ENCODE measurements around the gene ZNF808. TPM values are rescaled to one million over a fixed set of nuclear protein-coding genes. Genes with fewer than 3 reads are reported as not detected.
"Not testable (repeated sequence)": the region's sequence is repeated elsewhere in the genome, so short reads cannot be mapped to it uniquely, and the experiment has no call there.

Gene ZNF808
- total and polyA plus RNA-seq, 7 donors: 1.8 to 26.6 (median 13.0) TPM

GRCh38 chr19:52584736-52585440 is 57.4 kb downstream of the ZNF808 start:
- intact Hi-C loops (cut with DNase I): no loop called here
- DNase-seq: no peak
- Histone ChIP-seq H3K36me3 (peaks cover 8 to 58% (median 26%) of the 10 kb centered on the region in 4 donors), H3K4me1 (peaks cover 0 to 7% (median 0%) of the 10 kb centered on the region in 4 donors), H3K27me3 (no peaks in the 10 kb centered on the region), H3K4me3 (peak overlapping the region in 1 of 4 donors; percentile 40), H3K9me3 (peaks cover 0 to 35% (median 0%) of the 10 kb centered on the region in 4 donors), H3K27ac (peak overlapping the region in 1 of 4 donors; percentile 49)
- 68 to 83% methylated on average over 39 of the region's 39 CpGs for WGBS, 2 donors
- TF ChIP-seq EP300 (IDR thresholded peaks at IDR 0.05) (no peak), POLR2AphosphoS5 (IDR thresholded peaks at IDR 0.05) (no peak), POLR2A (IDR thresholded peaks at IDR 0.05) (no peak), CTCF (IDR thresholded peaks at IDR 0.05) (no peak)

GRCh38 chr19:52585604-52586003 is 58.1 kb downstream of the ZNF808 start:
- no peaks in the 10 kb centered on the region for H3K27me3 ChIP-seq
- peaks cover 0 to 35% (median 0%) of the 10 kb centered on the region in 4 donors for H3K9me3 ChIP-seq
- intact Hi-C loops (cut with DNase I): no loop called here
- peak overlapping the region in 1 of 4 donors; percentile 40 for H3K4me3 ChIP-seq
- TF ChIP-seq CTCF (IDR thresholded peaks at IDR 0.05) (no peak), EP300 (IDR thresholded peaks at IDR 0.05) (no peak), POLR2AphosphoS5 (IDR thresholded peaks at IDR 0.05) (no peak), POLR2A (IDR thresholded peaks at IDR 0.05) (no peak)
- DNase-seq: no peak
- H3K4me1 ChIP-seq: peaks cover 0 to 7% (median 0%) of the 10 kb centered on the region in 4 donors
- peaks cover 8 to 58% (median 23%) of the 10 kb centered on the region in 4 donors for H3K36me3 ChIP-seq
- peak overlapping the region in 1 of 4 donors; percentile 49 for H3K27ac ChIP-seq
- 94 to 97% methylated on average over 6 of the region's 6 CpGs for WGBS, 2 donors

GRCh38 chr19:52590728-52591127 is 63.3 kb downstream of the ZNF808 start:
- Histone ChIP-seq H3K27ac (no peak overlapping the region), H3K4me3 (no peak overlapping the region), H3K36me3 (peaks cover 0 to 38% (median 0%) of the 10 kb centered on the region in 4 donors), H3K27me3 (no peaks in the 10 kb centered on the region), H3K9me3 (peaks cover 0 to 16% (median 0%) of the 10 kb centered on the region in 4 donors), H3K4me1 (no peaks in the 10 kb centered on the region)
- intact Hi-C loops (cut with DNase I): no loop called here
- TF ChIP-seq POLR2AphosphoS5 (IDR thresholded peaks at IDR 0.05): no peak
- TF ChIP-seq POLR2A (IDR thresholded peaks at IDR 0.05): no peak
- no peak for TF ChIP-seq EP300 (IDR thresholded peaks at IDR 0.05)
- no peak for TF ChIP-seq CTCF (IDR thresholded peaks at IDR 0.05)
- DNase-seq: no peak
- 93 to 96% methylated on average over 5 of the region's 5 CpGs for WGBS, 2 donors

GRCh38 chr19:52592301-52592700 is 64.8 kb downstream of the ZNF808 start:
- Histone ChIP-seq H3K4me3 (no peak overlapping the region), H3K36me3 (peaks cover 0 to 50% (median 8%) of the 10 kb centered on the region in 4 donors), H3K4me1 (no peaks in the 10 kb centered on the region), H3K27me3 (no peaks in the 10 kb centered on the region), H3K9me3 (peaks cover 0 to 17% (median 0%) of the 10 kb centered on the region in 4 donors), H3K27ac (no peak overlapping the region)
- TF ChIP-seq POLR2A (IDR thresholded peaks at IDR 0.05) (no peak), EP300 (IDR thresholded peaks at IDR 0.05) (no peak), CTCF (IDR thresholded peaks at IDR 0.05) (no peak), POLR2AphosphoS5 (IDR thresholded peaks at IDR 0.05) (no peak)
- no peak for DNase-seq
- intact Hi-C loops (cut with DNase I): no loop called here
- 65 to 99% methylated on average over 3 of the region's 3 CpGs for WGBS, 2 donors

- intact Hi-C loops (cut with DNase I); H3K27me3 ChIP-seq; H3K4me1 ChIP-seq; DNase-seq; H3K27ac ChIP-seq; H3K4me3 ChIP-seq: not testable (repeated sequence)
- WGBS, 2 donors: 98% methylated on average over 25 of the region's 25 CpGs; no CpG with 5 or more reads in 1 of the 2 donors
- Histone ChIP-seq H3K36me3 (peaks cover 0 to 50% (median 8%) of the 10 kb centered on the region in 4 donors), H3K9me3 (peaks cover 0 to 12% (median 0%) of the 10 kb centered on the region in 4 donors)
These were observed 66.0 kb downstream of the ZNF808 start for GRCh38 chr19:52593441-52593840.
